Kidney (tissue), 14 donors: Measurements from ENCODE around the gene FAM209A. TPM values are rescaled to one million over a fixed set of nuclear protein-coding genes. Genes with fewer than 3 reads are reported as not detected.
A peak's percentile ranks its signal among the peaks of the same experiment; 100 is the strongest.

Source experiments
- DNase-seq, 5 donors: peaks; one replicate each; pipeline ENCODE4 v3.0.0-alpha.2; 2013 to 2020
- FAIRE-seq: peaks from 2 replicates; lab custom pipeline; 2012; peaks lifted over from hg19 to GRCh38; lab: Jason Lieb, UNC
- H3K27ac ChIP-seq, 2 donors: one replicate each; pipeline ENCODE4 v1.7.0; 2013; ENCODE audit warnings: low read depth in 2 of 2, low read length in 2 of 2, inconsistent platforms in 1 of 2
- H3K27me3 ChIP-seq: one replicate; pipeline ENCODE4 v1.7.1; 2013; ENCODE audit warnings: low read length, inconsistent platforms; ENCODE audit not compliant: control insufficient read depth, insufficient read depth
- H3K36me3 ChIP-seq, 3 donors: one replicate each; pipeline versions ENCODE4 v1.7.0 to v1.7.1; 2013; ENCODE audit warnings: low read length in 3 of 3, control low read depth in 1 of 3, inconsistent platforms in 1 of 3; ENCODE audit not compliant: insufficient read depth in 3 of 3, control insufficient read depth in 2 of 3
- H3K4me1 ChIP-seq, 3 donors: one replicate each; pipeline versions ENCODE4 v1.7.0 to v1.7.1; 2013; ENCODE audit warnings: low read length in 3 of 3, inconsistent platforms in 1 of 3, low read depth in 1 of 3; ENCODE audit not compliant: control insufficient read depth in 2 of 3, insufficient read depth in 2 of 3
- H3K4me3 ChIP-seq, 3 donors: one replicate each; pipeline versions ENCODE4 v1.7.0 to v1.8.1; 2013; ENCODE audit warnings: low read length in 3 of 3, control low read depth in 1 of 3, inconsistent platforms in 1 of 3
- H3K9ac ChIP-seq, 3 donors: one replicate each; pipeline versions ENCODE4 v1.7.0 to v1.7.1; 2013; ENCODE audit warnings: low read length in 3 of 3, control low read depth in 1 of 3, inconsistent platforms in 1 of 3
- H3K9me3 ChIP-seq, 3 donors: one replicate each; pipeline versions ENCODE4 v1.7.0 to v1.7.1; 2013; ENCODE audit warnings: low read length in 3 of 3, control low read depth in 1 of 3, inconsistent platforms in 1 of 3; ENCODE audit not compliant: control insufficient read depth in 2 of 3, insufficient read depth in 1 of 3
- CTCF ChIP-seq: IDR thresholded peaks from 3 replicates; pipeline ENCODE4 v1.5.1; 2012; ENCODE audit warnings: mild to moderate bottlenecking, moderate library complexity, borderline replicate concordance; ENCODE audit not compliant: insufficient read depth; ENCODE audit errors: extremely low read depth
- intact Hi-C: fragments of 100-400 bp; cut with DNase I; formaldehyde crosslinking; loops from one replicate; pipeline ENCODE4 v1.11.1; 2022
- polyA plus RNA-seq: library from polyadenylated mRNA; stranded (reverse); fragments of 350-450 nt; fragmentation: Illumina TruSeq; extraction: RNeasy Lipid Tissue Mini Kit (QIAGEN cat#74804); gene quantifications from one replicate; pipeline ENCODE4 v1.2.3, GENCODE V29; 2014; ENCODE audit warnings: low read depth, low replicate concordance; ENCODE audit not compliant: insufficient read depth
- total RNA-seq: library from RNA; stranded (reverse); fragmentation: NEBNext Ultra II Directional; extraction: Animal tissue kit (Norgen Biotek cat#: 25700); gene quantifications from one replicate; pipeline ENCODE4 v1.2.1, GENCODE V29; 2021
- donor health status: control.
- donor health status: control.
- donor health status: control.
- donor health status: control.
- donor health status: control.
- donor health status: DM: yes; HTN: yes; CAD: no.
- donor health status: Normal renal cell carcinoma (clear cell type).

FAM209A gene
- total and polyA plus RNA-seq, 2 donors from 2014 or later, result 0.38 TPM; not detected in 1

DNA sequence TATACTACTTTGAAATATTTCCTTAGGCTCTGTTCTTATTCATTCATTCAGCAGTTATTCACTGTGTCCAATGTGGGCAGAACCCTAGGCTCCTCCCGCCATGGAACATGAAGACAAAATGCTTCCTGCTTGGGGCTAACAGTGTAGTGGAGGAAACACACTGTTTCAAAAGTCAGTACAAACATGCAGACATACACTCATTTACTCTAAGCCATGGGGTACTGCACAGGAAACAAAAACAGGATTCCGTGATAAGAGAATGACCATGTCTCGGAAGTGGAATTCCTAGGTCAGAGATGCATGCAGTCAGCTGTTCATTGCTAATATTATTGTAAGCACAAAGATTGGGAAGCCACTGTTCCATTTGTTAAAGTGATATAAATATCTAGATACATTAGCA lies 18.4 kb upstream of the FAM209A start:
- Histone ChIP-seq H3K4me3 (no peak overlapping the region), H3K36me3 (peaks cover 0 to 2% (median 0%) of the 10 kb centered on the region in 3 donors), H3K27me3 (no peaks in the 10 kb centered on the region), H3K9ac (no peak overlapping the region), H3K4me1 (no peaks in the 10 kb centered on the region), H3K9me3 (no peaks in the 10 kb centered on the region), H3K27ac (no peak overlapping the region)
- intact Hi-C loops, result no loop called here
- DNase-seq, result peak in 1 of 5 donors; percentile 10
- TF ChIP-seq CTCF, result no peak
- no peak for FAIRE-seq

GRCh38 chr20:56511926-56512325 lies 12.6 kb upstream of the FAM209A start:
- Histone ChIP-seq H3K36me3 (peaks cover 0 to 16% (median 9%) of the 10 kb centered on the region in 3 donors), H3K4me3 (no peak overlapping the region), H3K27me3 (no peaks in the 10 kb centered on the region), H3K9me3 (no peaks in the 10 kb centered on the region), H3K27ac (no peak overlapping the region), H3K9ac (no peak overlapping the region), H3K4me1 (no peaks in the 10 kb centered on the region)
- no peak for TF ChIP-seq CTCF
- DNase-seq (no peak), FAIRE-seq (no peak)
- intact Hi-C loops, result no loop called here

DNA sequence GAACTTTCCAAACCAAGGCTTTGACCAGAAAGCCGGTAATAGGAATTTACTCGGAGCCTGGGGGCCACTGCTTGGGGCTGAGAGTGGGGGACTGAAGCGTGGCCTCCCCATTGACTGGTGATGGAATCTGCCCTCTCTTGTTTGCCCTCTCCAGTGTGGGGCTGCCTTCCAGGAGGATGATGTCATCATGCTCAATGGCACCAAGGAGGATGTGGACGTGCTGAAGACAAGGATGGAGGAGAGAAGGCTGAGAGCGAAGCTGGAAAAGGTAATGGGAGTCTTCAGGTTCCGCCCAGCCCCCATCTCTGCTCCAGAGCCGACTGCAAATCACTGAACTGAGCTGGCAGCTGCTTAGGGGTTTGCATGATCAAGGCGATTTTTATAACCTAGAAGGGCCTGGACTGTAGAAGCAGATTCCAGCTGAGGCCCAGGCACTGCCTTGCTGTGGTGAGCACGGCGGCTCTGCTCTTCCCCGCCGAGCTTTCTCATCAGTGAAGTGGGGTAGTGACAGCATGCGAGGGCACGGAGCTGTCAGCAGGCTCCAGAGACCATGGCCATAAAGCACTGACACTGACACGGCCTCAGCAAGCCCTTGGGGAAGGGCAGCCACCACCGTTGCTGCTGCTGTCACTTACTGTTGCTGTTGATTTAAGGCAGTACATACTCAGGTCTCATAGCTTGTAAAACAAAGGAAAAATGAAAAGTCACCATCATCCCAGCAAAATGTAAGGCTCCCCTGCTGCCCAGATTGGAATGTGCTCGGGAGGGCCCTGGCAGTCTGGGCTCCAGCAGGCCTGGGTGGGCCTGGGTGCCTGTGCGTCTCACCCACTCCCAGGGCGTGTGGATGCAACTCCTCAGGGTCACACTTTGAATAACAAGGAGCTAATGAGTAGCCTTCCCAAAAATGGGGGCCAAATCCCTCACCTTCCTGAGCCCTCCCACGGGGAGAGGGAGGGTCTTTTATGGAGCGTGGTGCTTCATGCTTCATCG lies 11.1 kb upstream of the FAM209A start:
- intact Hi-C loops, result no loop called here
- DNase-seq (peak in 4 of 5 donors; percentile 11 to 42 (median 30)), FAIRE-seq (no peak)
- Histone ChIP-seq H3K36me3 (peaks cover 0 to 32% (median 19%) of the 10 kb centered on the region in 3 donors), H3K9me3 (no peaks in the 10 kb centered on the region), H3K4me3 (no peak overlapping the region), H3K27me3 (no peaks in the 10 kb centered on the region), H3K9ac (no peak overlapping the region), H3K27ac (no peak overlapping the region), H3K4me1 (no peaks in the 10 kb centered on the region)
- TF ChIP-seq CTCF, result no peak
